HEK293 (cell line): ENCODE results near the gene DOCK1.

Source experiments
- CTCF ChIP-seq: fragments of 450-650 bp; formaldehyde crosslinking; IDR thresholded peaks from 2 replicates; pipeline ENCODE4 v1.5.1; 2016; ENCODE audit warnings: missing biosample characterization, missing genetic modification characterization
- KLF9 ChIP-seq: fragments of 450-650 bp; formaldehyde crosslinking; IDR thresholded peaks from 2 replicates; pipeline ENCODE4 v1.5.1; 2016; ENCODE audit warnings: missing biosample characterization, missing genetic modification characterization, low read depth
- PRDM1 ChIP-seq: fragments of 450-650 bp; formaldehyde crosslinking; IDR thresholded peaks from 2 replicates; pipeline ENCODE4; 2016; ENCODE audit warnings: missing biosample characterization, missing genetic modification characterization
- ZNF18 ChIP-seq: fragments of 450-650 bp; formaldehyde crosslinking; IDR thresholded peaks from 2 replicates; pipeline ENCODE4 v1.5.1; 2016; ENCODE audit warnings: missing biosample characterization, missing genetic modification characterization
- ZNF311 ChIP-seq: fragments of 450-650 bp; formaldehyde crosslinking; IDR thresholded peaks from 2 replicates; pipeline ENCODE4 v1.5.1; 2017; ENCODE audit warnings: missing biosample characterization, missing genetic modification characterization, borderline replicate concordance
- ZNF692 ChIP-seq: fragments of 450-650 bp; formaldehyde crosslinking; IDR thresholded peaks from 2 replicates; pipeline ENCODE4 v1.5.1; 2016; ENCODE audit warnings: missing biosample characterization, missing genetic modification characterization

- TF ChIP-seq ZNF311 (tag by site-specific recombination) (no peak), KLF9 (tag by site-specific recombination) (no peak), ZNF18 (tag by site-specific recombination) (no peak), PRDM1 (tag by site-specific recombination) (no peak), ZNF692 (tag by site-specific recombination) (no peak), CTCF (tag by site-specific recombination) (no peak)
Observed at GRCh38 chr10:127154831-127155620, 249.8 kb downstream of the DOCK1 start.
